ENCODE results near the gene RHEX. TPM values are rescaled to one million over a fixed set of nuclear protein-coding genes. Genes with fewer than 3 reads are reported as not detected.

RHEX gene
- total RNA-seq, 1 donor from 2014 or later, result 0.29 TPM

- DNase-seq (ENCODE audit: low read depth), result no peak
- H3K4me3 ChIP-seq (ENCODE audit: low read depth, low read length), result no peak overlapping the region
- TF ChIP-seq, protein P1, sequence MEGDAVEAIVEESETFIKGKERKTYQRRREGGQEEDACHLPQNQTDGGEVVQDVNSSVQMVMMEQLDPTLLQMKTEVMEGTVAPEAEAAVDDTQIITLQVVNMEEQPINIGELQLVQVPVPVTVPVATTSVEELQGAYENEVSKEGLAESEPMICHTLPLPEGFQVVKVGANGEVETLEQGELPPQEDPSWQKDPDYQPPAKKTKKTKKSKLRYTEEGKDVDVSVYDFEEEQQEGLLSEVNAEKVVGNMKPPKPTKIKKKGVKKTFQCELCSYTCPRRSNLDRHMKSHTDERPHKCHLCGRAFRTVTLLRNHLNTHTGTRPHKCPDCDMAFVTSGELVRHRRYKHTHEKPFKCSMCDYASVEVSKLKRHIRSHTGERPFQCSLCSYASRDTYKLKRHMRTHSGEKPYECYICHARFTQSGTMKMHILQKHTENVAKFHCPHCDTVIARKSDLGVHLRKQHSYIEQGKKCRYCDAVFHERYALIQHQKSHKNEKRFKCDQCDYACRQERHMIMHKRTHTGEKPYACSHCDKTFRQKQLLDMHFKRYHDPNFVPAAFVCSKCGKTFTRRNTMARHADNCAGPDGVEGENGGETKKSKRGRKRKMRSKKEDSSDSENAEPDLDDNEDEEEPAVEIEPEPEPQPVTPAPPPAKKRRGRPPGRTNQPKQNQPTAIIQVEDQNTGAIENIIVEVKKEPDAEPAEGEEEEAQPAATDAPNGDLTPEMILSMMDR (conservative IDR thresholded peaks at IDR 0.05; ENCODE audit: low read depth, low read length), result no peak
Measured at GRCh38 chr1:206098242-206098919, 45.4 kb downstream of the RHEX start.

- no peak overlapping the region for H3K4me3 ChIP-seq (ENCODE audit: low read depth, low read length)
- no peak for DNase-seq (ENCODE audit: low read depth)
- TF ChIP-seq, protein P1 (conservative IDR thresholded peaks at IDR 0.05; ENCODE audit: low read depth, low read length), result no peak
Measured at GRCh38 chr1:206100226-206100815, 47.3 kb downstream of the RHEX start.

- no peak overlapping the region for H3K4me3 ChIP-seq (ENCODE audit: low read depth, low read length)
- no peak for DNase-seq (ENCODE audit: low read depth)
- TF ChIP-seq, protein P1 (conservative IDR thresholded peaks at IDR 0.05; ENCODE audit: low read depth, low read length), result no peak
Measured at GRCh38 chr1:206101351-206102045, 48.5 kb downstream of the RHEX start.

- no peak for DNase-seq (ENCODE audit: low read depth)
- H3K4me3 ChIP-seq (ENCODE audit: low read depth, low read length), result no peak overlapping the region
- TF ChIP-seq, protein P1 (conservative IDR thresholded peaks at IDR 0.05; ENCODE audit: low read depth, low read length), result no peak
Measured at GRCh38 chr1:206102292-206102936, 49.4 kb downstream of the RHEX start.

- TF ChIP-seq, protein P1 (conservative IDR thresholded peaks at IDR 0.05; ENCODE audit: low read depth, low read length), result no peak
Measured at GRCh38 chr1:206103979-206104378, 51.0 kb downstream of the RHEX start.

GRCh38 chr1:206105464-206105995, 52.6 kb downstream of the RHEX start:
- no peak for DNase-seq (ENCODE audit: low read depth)
- TF ChIP-seq, protein P1 (conservative IDR thresholded peaks at IDR 0.05; ENCODE audit: low read depth, low read length), result no peak

More at GRCh38 chr1:206103979-206104378, 51.0 kb downstream of the RHEX start:
- no peak for DNase-seq (ENCODE audit: low read depth)
- H3K4me3 ChIP-seq (ENCODE audit: low read depth, low read length), result no peak overlapping the region

More at GRCh38 chr1:206105464-206105995, 52.6 kb downstream of the RHEX start:
- H3K4me3 ChIP-seq (ENCODE audit: low read depth, low read length), result no peak overlapping the region
